ENCODE measurements around the gene SCNN1A.

Gene SCNN1A

DNA sequence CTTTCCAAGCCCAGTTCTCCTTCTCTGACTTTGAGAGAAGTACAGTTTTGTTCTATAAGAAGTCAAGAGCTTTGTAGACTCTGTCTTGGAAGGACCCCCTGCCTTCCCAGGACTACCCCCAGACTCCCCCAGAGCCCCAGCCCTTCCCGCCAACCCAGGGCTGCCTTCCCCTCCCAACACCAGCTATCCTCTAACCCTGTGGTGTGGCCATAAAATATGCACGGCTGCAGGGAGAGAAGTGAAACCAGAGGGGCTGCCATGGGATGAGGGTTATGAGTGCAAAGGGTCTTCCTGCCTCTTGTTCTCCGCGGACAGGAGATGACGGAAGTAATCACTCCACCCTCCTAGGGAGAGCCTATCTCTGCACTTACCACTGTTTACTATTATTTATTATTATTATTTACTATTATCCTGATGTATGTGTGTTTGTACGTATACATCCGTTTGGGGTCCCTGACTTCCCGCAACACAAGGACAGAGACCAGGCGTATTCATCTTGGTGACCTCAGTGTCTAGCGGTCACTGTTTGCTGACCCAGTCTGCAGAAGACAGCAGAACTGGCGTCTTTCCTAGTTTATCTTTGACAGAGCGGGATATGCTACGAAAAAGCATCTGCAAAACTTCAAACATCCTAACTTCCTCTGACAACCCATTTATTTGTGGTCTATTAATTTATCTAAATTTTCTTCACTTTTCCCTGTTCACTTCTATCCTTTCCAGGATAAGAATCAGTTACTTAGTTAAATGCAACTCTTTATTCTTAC, 3.5 kb upstream of the SCNN1A start:
- TF ChIP-seq, protein P1, sequence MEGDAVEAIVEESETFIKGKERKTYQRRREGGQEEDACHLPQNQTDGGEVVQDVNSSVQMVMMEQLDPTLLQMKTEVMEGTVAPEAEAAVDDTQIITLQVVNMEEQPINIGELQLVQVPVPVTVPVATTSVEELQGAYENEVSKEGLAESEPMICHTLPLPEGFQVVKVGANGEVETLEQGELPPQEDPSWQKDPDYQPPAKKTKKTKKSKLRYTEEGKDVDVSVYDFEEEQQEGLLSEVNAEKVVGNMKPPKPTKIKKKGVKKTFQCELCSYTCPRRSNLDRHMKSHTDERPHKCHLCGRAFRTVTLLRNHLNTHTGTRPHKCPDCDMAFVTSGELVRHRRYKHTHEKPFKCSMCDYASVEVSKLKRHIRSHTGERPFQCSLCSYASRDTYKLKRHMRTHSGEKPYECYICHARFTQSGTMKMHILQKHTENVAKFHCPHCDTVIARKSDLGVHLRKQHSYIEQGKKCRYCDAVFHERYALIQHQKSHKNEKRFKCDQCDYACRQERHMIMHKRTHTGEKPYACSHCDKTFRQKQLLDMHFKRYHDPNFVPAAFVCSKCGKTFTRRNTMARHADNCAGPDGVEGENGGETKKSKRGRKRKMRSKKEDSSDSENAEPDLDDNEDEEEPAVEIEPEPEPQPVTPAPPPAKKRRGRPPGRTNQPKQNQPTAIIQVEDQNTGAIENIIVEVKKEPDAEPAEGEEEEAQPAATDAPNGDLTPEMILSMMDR (IDR thresholded peaks at IDR 0.05; ENCODE audit: insufficient read depth, low read depth, low read length, missing control alignments) = no peak

DNA sequence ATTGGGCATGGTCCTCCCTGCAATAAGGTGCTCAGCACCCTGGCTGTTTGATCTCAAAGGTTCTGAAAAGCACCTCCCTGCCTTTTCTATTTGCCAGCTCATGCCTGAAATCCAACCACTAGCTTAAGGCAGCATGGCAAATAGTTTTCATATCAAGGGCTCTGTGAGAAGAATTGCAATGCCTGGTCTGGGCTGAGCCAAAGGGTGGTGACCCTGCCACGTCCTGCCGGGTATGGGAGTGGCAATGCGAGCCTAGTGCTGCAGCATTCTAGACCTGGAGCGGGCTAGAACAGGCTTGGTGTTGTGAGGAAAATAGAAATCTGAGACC, 2.3 kb upstream of the SCNN1A start:
- no peak overlapping the region for H3K4me3 ChIP-seq (ENCODE audit: low read length)
- TF ChIP-seq, protein P1 (IDR thresholded peaks at IDR 0.05; ENCODE audit: insufficient read depth, low read depth, low read length, missing control alignments) = no peak
- no peak for DNase-seq (ENCODE audit: low read depth)

More for the DNA sequence above, 3.5 kb upstream of the SCNN1A start:
- no peak for DNase-seq (ENCODE audit: low read depth)
- H3K4me3 ChIP-seq (ENCODE audit: low read length) = no peak overlapping the region

DNA sequence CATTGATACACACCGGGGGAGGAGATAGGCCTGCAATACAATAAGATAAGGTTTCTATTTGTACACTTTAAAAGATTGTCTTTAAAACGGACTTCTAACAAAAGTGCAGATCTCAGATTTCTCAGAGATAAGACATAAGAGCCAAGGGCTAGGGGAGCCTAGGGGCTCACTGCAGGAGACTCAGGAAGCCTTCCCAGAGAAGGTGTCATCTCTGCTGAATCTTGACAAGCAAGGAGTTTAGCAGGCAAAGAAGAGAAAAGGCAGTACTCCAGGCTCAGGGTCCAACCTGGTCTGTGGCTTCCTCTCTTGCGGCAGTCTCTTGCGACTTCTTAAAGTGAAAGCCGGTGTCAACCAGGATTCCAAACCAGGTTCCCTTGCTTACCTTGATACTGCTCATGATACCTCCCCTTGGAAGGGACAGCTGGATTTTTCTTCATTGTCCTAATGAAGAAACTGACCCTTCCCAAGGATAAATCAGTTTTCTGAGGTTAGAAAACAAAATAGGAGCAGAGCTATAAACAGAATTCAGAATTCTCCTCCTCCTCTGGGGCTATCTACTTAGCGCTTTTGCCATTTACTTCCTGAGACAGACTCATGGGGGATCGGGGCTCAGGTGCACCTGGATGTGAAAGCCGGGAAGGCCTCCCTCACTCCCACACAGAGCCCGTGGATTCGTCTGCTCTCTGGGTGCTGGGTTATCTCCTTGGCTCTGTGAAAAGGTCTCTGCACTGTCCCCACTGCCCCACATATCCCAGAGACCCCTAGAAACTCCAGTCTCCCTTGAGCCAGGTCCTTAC, 1.7 kb upstream of the SCNN1A start:
- no peak for DNase-seq (ENCODE audit: low read depth)
- H3K4me3 ChIP-seq (ENCODE audit: low read length) = no peak overlapping the region
- TF ChIP-seq, protein P1 (IDR thresholded peaks at IDR 0.05; ENCODE audit: insufficient read depth, low read depth, low read length, missing control alignments) = no peak

DNA sequence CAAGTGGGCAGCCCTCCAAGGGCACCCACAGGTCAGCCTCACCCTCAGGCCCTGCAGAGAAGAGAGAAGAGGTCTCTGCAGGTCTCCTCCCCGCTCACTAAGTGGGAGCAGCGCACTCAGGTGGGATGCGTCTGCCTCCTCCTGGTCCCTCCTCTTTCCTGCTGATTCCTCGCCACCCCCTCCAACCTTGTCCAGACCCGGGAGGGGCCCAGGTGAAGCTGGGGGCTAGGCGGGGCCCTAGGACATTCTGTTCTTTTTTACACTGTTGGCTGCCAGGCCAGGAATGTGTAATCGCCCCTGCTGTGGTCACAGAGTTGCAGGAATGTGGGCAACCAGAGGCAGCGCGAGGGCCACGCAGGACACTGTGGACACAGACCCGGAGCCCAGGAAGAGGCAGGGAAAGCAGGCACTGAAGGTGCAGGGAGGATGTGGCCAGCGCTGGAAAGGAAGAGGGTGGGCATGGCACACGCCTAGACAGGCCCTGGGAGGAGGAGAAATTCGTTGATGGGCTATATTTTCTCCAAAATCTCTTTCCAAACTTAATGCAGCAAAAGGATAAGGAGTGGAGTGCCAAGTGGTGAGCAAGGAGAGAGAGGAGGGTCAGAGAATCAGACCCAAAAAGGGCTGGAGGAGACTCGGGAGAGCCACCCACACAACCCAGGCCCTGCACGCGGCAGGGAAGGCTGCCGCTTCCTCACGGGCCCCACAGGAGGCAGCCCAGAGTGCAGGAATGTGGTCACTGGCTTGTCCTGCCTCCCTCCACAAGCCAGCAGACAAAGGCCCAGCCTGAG, 911 bp upstream of the SCNN1A start:
- peak overlapping the region; percentile 55 for H3K4me3 ChIP-seq (ENCODE audit: low read length)
- TF ChIP-seq, protein P1 (IDR thresholded peaks at IDR 0.05; ENCODE audit: insufficient read depth, low read depth, low read length, missing control alignments) = peak; percentile 56
- DNase-seq (ENCODE audit: low read depth) = peak; percentile 60

DNA sequence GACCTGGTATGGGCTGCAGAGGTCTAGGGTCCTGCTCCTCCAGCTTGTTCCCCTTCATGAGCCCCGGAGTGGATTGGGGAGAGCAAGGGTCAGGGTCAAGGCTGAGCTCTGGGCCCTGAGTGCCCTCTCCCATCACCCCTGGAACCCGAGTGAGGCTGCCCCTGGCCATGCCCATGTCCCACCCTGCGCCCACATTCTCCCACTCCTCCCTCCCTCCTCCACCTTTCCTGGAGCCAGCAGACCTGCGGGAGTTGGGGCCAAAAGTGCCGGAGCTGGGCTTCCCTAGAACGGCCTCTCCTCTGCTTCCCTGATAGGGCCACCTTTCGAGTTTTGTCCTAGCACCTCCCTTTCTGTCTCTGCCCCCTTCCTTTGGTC, 590 bp downstream of the SCNN1A start:
- TF ChIP-seq, protein P1 (IDR thresholded peaks at IDR 0.05; ENCODE audit: insufficient read depth, low read depth, low read length, missing control alignments) = no peak
- no peak for DNase-seq (ENCODE audit: low read depth)
- peak overlapping the region; percentile 55 for H3K4me3 ChIP-seq (ENCODE audit: low read length)

DNA sequence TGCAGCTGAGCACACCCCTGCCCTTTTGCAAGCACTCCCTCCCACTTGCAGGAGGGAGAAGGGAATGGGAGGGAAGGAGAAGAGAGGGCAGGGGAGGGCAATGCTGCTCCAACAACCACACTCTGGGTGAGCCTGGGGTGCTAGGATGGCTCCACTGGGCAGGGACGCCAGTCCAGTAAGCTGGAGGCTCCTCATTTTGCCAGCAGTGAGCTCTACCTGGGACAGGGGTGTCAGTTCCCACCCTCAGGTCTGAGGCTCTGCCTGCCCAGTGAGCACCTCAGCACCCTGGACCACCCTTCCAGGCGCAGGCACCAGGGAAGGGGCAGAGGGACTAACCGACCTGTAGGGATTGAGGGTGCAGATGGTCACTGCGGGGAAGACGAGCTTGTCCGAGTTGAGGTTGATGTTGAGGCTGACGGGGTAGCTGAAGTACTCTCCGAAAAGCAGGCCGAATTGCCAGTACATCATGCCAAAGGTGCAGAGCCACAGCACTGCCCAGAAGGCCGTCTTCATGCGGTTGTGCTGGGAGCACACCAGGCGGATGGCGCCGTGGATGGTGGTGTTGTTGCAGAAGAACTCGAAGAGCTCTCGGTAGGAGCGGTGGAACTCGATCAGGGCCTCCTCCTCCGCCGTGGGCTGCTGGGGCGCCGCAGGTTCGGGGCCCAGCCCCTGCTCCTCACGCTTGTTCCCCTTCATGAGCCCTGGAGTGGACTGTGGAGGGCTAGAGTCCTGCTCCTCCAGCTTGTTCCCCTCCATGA, 1.2 kb downstream of the SCNN1A start:
- DNase-seq (ENCODE audit: low read depth) = no peak
- peak overlapping the region; percentile 55 for H3K4me3 ChIP-seq (ENCODE audit: low read length)
- TF ChIP-seq, protein P1 (IDR thresholded peaks at IDR 0.05; ENCODE audit: insufficient read depth, low read depth, low read length, missing control alignments) = no peak

All from epithelial cell of esophagus (primary cell).